Upper lobe of left lung (tissue), 4 donors: ENCODE results near the gene ARMC6.

ENCODE experiments used
- CTCF ChIP-seq, 6 experiments: fragments of 450-650 bp in 4 of 6; fragments of 200-600 bp in 2 of 6; sonication (generic) in 2 of 6; IDR thresholded peaks; one replicate each; pipeline ENCODE4 v1.5.1; 2016 to 2019; ENCODE audit warnings: antibody characterized with exemption in 6 of 6
- POLR2A ChIP-seq, 4 donors: fragments of 450-650 bp; IDR thresholded peaks; one replicate each; pipeline ENCODE4 v1.5.1; 2016 to 2017; ENCODE audit warnings: antibody characterized with exemption in 4 of 4, mild to moderate bottlenecking in 2 of 4
- POLR2AphosphoS5 ChIP-seq, 2 donors: sonication (generic); formaldehyde crosslinking; IDR thresholded peaks; one replicate each; pipeline ENCODE4 v1.5.1; 2017; ENCODE audit warnings: antibody characterized with exemption in 2 of 2

GRCh38 chr19:19054315-19054938 is 21.0 kb downstream of the ARMC6 start:
- no peak for TF ChIP-seq CTCF (IDR thresholded peaks at IDR 0.05)
- no peak for TF ChIP-seq POLR2AphosphoS5 (IDR thresholded peaks at IDR 0.05)
- no peak for TF ChIP-seq POLR2A (IDR thresholded peaks at IDR 0.05)
